Activated CD4-positive, alpha-beta T cell treated with anti-CD3 and anti-CD28 coated beads, Interleukin-2, amount 50 U/mL, for 1 hour (primary cell): ENCODE measurements around the gene QKI.
"Not testable (repeated sequence)": the region's sequence is repeated elsewhere in the genome, so short reads cannot be mapped to it uniquely, and the experiment has no call there.

Experiments used
- DNase-seq: peaks from one replicate; pipeline ENCODE4 v3.0.0-alpha.2; 2020

QKI gene

GRCh38 chr6:163444077-163444476 is 29.6 kb downstream of the QKI start:
- DNase-seq, result no peak

DNA sequence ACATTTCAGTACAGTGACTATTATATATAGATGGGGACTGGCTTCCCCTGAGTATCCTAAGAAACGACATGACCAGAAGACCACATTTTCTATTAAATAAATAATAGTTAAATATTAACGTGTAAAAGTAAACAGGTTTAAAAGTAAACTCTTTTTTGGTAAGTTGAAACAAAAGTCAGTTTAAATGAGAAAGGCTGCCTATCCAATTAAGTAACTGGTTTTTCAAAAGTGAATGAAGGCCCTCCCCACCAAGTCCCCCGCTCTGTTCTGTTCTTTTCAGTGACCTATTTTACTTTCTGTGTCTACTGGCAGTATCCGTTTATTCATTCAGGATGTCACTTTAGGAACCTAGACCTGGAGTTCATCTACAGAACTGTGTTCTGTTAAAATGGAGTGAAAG is 32.0 kb downstream of the QKI start:
- no peak for DNase-seq

- DNase-seq, result no peak
These were observed 34.6 kb downstream of the QKI start for GRCh38 chr6:163449076-163449475.

GRCh38 chr6:163454425-163454824 is 39.9 kb downstream of the QKI start:
- no peak for DNase-seq

DNA sequence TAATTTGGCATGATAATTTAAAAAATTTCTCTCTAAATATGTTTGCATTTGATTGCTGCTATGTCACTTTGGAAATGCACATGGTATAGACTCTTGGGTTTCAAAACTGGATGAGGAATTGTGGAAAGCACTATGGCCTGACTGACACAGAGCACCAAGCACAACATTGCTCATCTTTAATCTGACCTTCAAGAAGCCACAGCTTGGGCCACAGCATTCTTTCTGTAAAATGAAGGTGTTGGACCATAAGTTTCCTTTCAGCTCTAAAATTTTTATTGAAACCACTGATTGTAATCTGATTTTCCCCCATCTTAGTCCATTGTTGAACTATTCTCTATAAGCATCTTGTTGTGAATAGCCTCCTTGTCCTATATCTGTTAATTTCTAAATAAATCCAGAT is 41.0 kb downstream of the QKI start:
- no peak for DNase-seq

GRCh38 chr6:163457637-163458561 is 43.4 kb downstream of the QKI start:
- DNase-seq, result no peak

DNA sequence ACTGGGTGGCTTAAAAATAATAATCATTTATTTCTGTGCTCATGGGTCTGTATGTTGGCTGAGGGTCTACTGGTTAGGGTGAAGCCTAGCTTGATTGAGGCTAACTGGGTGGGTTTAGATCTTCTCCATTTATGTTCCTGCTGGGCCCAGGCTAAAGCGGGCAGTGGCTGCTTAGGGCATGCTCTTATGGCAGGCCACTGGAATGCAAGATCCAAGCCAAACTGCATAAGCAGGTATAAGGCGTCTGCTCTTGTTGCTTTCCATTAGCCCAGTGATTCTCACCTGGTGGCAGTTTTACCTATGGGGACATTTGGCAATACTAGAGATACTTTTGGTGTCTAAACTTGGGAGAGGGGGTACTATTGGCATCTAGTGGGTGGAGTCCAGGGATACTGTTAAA is 44.5 kb downstream of the QKI start:
- DNase-seq, result no peak

- DNase-seq, result no peak
These were observed 45.0 kb downstream of the QKI start for GRCh38 chr6:163459536-163459935.

DNA sequence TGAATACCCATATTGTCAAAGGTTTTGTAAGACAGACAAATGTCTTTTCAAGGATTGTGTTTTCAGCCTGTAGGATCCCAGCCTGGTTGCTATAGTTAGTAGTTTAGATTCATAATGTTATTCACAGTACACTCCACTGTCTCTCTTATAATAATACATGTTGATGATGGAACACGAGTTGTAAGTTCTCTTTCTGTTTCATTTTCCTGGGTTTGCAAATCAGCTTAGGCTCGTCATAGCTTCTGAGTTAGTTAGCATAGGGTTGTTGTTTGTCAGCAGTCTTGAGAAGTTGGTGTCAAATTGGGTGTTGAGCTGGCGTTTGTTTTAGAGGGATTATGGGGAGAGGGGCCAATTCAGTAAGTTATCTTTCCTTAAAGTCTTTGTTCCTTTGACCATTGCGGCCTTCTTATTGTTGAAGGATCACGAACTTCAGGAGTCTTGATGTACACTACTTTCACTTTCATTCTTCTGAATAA is 45.8 kb downstream of the QKI start:
- DNase-seq, result no peak

DNA sequence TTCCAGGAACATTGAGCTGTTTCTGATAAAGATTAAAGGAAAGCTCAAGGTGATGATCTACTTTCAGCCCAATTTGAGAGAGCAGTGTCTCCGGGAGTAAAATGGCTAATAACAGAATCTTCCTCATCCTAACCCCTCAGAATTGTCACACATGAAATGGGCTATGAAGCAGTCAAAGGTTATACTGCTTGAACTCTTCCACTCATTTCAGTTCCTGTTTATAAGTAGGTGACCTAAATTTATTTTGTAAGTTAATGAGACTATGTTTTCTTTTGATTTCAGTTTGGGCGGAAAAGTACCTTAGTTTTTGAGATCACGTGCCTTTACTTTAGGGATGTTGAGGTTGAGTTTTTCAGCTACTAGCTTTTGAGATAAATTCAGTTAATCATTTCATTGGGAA is 47.2 kb downstream of the QKI start:
- no peak for DNase-seq

GRCh38 chr6:163463180-163463579 is 48.7 kb downstream of the QKI start:
- no peak for DNase-seq

DNA sequence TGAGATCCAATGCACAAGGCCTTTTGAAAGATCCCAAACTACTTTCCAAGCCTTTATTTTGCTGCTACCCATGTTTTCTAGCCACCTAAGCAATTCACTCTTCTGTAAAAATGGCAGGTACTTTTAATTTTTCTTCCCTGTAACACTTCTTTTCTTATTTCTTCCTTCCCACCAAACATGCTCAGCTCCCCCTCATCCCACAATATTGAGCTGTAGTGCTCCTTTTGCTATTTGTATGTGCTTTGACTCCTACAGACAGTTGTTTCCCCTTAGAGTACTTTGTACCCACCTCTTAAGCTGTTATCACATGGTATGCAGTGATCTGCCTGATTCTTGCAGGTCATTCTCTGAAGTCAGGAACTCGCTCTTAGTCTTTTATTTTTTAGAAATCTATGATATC is 49.3 kb downstream of the QKI start:
- no peak for DNase-seq

- no peak for DNase-seq
These were observed 52.4 kb downstream of the QKI start for GRCh38 chr6:163466839-163467390.

DNA sequence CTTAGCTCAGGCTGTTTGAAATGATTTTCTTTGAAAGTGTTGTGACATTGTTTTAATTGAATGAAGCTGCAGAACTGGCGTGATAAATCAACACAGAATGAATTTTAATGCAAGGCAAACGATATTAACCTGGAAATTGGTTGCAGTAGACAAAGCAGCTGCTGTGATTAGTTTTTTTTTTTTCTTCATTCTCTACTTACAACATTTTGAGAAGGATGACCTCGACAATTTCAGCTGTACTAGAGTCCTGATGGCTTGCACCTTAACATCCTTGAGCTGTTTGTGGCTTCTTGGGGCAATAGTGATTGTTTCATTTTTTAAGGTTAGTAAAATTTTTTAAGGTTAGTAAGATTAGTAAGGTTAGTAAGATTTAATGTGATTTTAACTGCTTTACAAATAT is 54.2 kb downstream of the QKI start:
- no peak for DNase-seq

DNA sequence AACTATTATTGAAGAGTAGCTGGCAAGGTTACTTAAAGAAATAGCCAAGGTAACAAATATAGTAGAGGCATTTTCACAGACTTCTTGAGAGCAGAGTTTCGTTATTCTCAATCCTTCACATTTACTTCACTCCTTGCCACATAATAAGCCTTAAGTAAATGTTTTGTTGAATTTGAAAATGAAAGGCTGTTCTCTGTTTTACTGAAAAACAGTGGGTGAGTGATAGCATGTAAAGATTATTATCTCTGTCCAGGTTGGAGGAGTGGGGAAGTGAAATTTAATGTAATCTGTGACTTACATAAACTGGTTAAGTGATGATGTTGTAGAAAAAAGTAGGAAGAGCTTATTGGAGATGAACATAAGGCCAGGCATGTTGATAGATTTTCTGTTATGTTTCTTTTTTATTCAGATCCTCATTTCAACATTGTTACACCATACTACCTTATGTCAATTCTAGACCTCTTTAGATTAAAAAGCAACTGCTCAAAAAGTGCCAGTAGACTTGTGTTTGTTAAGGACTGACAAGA is 55.0 kb downstream of the QKI start:
- DNase-seq, result no peak

DNA sequence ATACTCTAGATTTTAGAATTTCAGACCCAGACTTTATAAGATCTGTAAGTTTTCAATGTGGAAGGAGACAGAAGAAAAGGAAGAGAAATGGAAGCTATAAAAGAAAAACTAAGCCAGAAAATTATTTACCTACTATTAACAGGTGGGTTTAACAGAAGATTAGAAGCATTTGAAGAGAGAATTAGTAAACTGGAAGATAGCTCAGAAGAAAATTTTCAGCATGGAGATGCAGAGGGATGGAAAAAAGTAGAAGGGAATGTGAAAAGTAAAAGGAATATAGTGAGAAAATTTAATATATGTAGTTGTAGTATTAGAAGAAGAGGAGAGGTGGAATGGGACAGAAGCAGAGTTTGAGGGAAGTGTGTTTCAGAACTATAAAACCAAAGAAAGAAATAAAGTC is 56.1 kb downstream of the QKI start:
- no peak for DNase-seq

DNA sequence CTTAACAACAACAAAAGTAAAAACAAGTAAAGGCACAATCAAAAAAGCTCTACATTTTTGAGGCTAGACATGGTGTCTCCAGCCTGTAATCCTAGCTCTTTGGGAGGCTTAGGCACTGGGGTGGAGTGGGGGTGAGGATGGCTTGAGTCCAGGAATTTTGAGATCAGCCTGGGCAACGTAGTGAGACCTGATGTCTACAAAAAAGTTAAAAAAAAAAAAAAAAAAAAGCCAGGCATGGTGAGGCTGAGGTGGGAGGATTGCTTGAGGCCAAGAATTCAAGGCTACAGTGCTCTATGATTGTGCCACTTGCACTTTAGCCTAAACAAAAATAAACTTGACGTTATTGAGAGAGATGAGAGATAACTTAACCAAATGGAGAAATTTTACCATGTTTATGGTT is 60.1 kb downstream of the QKI start:
- DNase-seq, result no peak

- DNase-seq, result not testable (repeated sequence)
These were observed 62.4 kb downstream of the QKI start for GRCh38 chr6:163476946-163477345.

- no peak for DNase-seq
These were observed 68.6 kb downstream of the QKI start for GRCh38 chr6:163483107-163483506.

DNA sequence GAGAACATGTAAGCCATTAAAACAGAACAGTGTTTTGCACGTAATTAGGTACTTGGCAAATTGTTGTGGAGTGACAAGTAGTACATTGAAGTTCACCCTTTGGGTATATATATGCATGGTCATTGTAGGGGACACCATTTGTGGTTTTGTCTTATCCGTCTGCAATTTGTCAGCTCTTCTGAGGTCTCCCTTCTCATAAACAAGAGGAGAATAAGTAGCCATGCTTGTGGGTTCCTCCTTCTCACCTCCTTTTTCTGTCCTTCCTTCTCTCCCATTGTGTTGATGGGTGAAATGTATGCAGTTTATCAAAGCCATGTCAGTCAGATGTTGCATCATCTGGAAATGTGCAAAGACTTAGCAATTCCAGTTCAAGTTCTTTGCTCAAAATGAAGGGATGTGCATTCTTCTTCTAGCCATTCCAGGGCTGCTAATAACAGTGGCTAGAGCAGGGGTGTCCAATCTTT is 70.9 kb downstream of the QKI start:
- DNase-seq, result no peak

- no peak for DNase-seq
These were observed 72.3 kb downstream of the QKI start for GRCh38 chr6:163486821-163487220.

DNA sequence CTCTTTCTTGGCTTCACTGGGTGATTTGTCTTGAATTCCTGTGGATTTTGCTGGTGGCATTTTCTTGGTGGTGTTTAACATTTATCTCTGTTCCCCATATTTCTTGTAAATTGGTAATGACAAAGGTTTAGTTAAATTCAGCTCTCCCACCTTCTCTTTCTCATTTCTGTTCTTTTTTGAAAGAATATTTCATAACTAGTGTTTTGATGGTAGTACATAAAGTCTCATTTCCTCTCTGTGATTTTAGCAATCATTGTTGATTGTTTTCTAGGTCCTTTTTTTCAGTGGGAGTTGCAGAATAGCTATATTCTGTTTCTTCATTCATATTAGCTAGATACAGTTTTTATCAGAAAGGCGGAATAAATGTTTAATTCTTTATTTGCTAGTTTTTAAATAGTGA is 73.1 kb downstream of the QKI start:
- DNase-seq, result no peak

DNA sequence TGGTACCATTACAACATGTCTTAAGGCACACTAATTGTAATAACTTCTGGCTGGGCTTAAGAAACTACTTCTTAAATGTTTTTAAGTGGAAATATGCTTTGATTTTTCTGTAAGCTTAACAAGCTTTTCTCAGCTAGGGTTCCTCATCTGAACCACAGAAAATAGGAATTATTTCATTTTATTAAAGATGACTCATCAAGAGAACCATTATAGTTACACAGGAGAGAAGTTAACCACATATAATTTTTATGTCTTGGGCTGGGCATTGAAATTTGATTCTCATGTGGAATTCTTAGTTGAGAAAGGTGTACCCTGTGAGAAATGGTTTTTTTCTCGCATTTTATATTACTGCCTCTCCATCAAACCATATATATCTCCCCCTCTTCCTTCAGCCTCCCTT is 75.1 kb downstream of the QKI start:
- no peak for DNase-seq
